Thyroid gland (tissue), 4 donors: ENCODE results near the gene MAST4. TPM values are rescaled to one million over a fixed set of nuclear protein-coding genes. Genes with fewer than 3 reads are reported as not detected.

ENCODE experiments used
- DNase-seq, 2 donors: peaks; one replicate each; pipeline ENCODE4 v3.0.0-alpha.2; 2019
- H3K27ac ChIP-seq, 3 donors: fragments of 200-600 bp; sonication (generic); 1 replicate in 2 of 3; 2 replicates in 1 of 3; pipeline ENCODE4 v1.5.1; 2016 to 2019; ENCODE audit warnings: mild to moderate bottlenecking in 1 of 3, moderate library complexity in 1 of 3
- H3K27me3 ChIP-seq: fragments of 200-600 bp; sonication (generic); one replicate; pipeline ENCODE4 v1.5.1; 2019
- H3K36me3 ChIP-seq, 2 donors: fragments of 200-600 bp; sonication (generic); one replicate each; pipeline ENCODE4 v1.5.1; 2016 to 2019
- H3K4me1 ChIP-seq, 2 donors: fragments of 200-600 bp; sonication (generic); one replicate each; pipeline ENCODE4 v1.5.1; 2017 to 2019
- H3K4me3 ChIP-seq, 3 donors: fragments of 200-600 bp; sonication (generic); replicated peaks in 1 of 3; 1 replicate in 2 of 3; 2 replicates in 1 of 3; pipeline ENCODE4 v1.5.1; 2016; ENCODE audit warnings: mild to moderate bottlenecking in 1 of 3
- H3K9me3 ChIP-seq: fragments of 200-600 bp; sonication (generic); one replicate; pipeline ENCODE4 v1.5.1; 2017
- CTCF ChIP-seq, 6 experiments: fragments of 200-600 bp in 3 of 6; fragments of 450-650 bp in 3 of 6; sonication (generic) in 3 of 6; IDR thresholded peaks; one replicate each; pipeline ENCODE4 v1.5.1; 2016 to 2019; ENCODE audit warnings: antibody characterized with exemption in 6 of 6, mild to moderate bottlenecking in 2 of 6, inconsistent platforms in 1 of 6, moderate library complexity in 1 of 6
- POLR2A ChIP-seq, 2 donors: fragments of 450-650 bp; IDR thresholded peaks; one replicate each; pipeline ENCODE4 v1.6.1; 2017; ENCODE audit warnings: antibody characterized with exemption in 2 of 2, mild to moderate bottlenecking in 2 of 2, moderate library complexity in 1 of 2
- WGBS, 2 donors: methylation state at CpG; one replicate each; pipeline ENCODE4 v1.1.5; 2017; 5-methylcytosine and 5-hydroxymethylcytosine counted together
- intact Hi-C: fragments of 100-400 bp; cut with DNase I; formaldehyde crosslinking; loops from one replicate; pipeline ENCODE4 v1.15.1; 2023
- total RNA-seq, 4 donors: library from RNA; depleted of rRNA; stranded (reverse); fragments of >200 nt; gene quantifications; one replicate each; pipeline ENCODE4 v1.2.3, GENCODE V29; 2016

Gene MAST4
- total RNA-seq, 4 donors from 2014 or later: 20.2 to 38.3 (median 24.4) TPM

DNA sequence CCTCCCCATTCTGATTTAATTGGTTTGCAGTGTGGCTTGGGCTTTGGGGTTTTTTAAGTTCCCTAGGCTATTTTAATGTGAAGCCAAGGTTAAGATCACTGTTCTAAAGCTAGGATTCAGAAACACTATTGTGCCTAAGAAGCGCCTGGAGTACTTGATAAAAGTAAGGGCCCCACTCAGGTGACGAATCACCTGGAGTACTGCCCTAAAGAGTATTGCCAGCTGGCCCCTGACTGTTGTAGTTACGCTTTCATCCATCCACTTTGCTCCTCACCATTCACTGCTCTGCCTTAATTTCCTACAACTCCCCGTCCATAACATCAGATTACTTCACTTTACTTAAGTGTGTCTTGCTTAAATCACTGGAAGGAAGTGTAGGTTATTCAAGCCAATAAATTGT lies 481.1 kb downstream of the MAST4 start:
- no peak overlapping the region for H3K4me3 ChIP-seq
- peaks cover 0 to 6% of the 10 kb centered on the region in 2 donors for H3K4me1 ChIP-seq
- DNase-seq: peak; percentile 65 to 67
- intact Hi-C loops: no loop called here
- H3K27me3 ChIP-seq: no peaks in the 10 kb centered on the region
- H3K27ac ChIP-seq: peak overlapping the region in 1 of 3 donors; percentile 47
- no peaks in the 10 kb centered on the region for H3K9me3 ChIP-seq
- H3K36me3 ChIP-seq: no peaks in the 10 kb centered on the region
- TF ChIP-seq POLR2A (IDR thresholded peaks at IDR 0.05): no peak
- WGBS, 2 donors: 50 to 61% methylated on average over 4 of the region's 4 CpGs

GRCh38 chr5:67081261-67081660 lies 485.1 kb downstream of the MAST4 start:
- Histone ChIP-seq H3K4me1 (peaks cover 0 to 6% of the 10 kb centered on the region in 2 donors), H3K36me3 (no peaks in the 10 kb centered on the region), H3K27me3 (no peaks in the 10 kb centered on the region), H3K27ac (no peak overlapping the region), H3K4me3 (no peak overlapping the region), H3K9me3 (no peaks in the 10 kb centered on the region)
- DNase-seq: no peak
- intact Hi-C loops: no loop called here
- WGBS, 2 donors: 88 to 91% methylated on average over 2 of the region's 2 CpGs
- TF ChIP-seq CTCF (IDR thresholded peaks at IDR 0.05) (no peak), POLR2A (IDR thresholded peaks at IDR 0.05) (no peak)

GRCh38 chr5:67082941-67083340 lies 486.7 kb downstream of the MAST4 start:
- TF ChIP-seq CTCF (IDR thresholded peaks at IDR 0.05): no peak
- no peak for TF ChIP-seq POLR2A (IDR thresholded peaks at IDR 0.05)
- no peak for DNase-seq
- no peaks in the 10 kb centered on the region for H3K27me3 ChIP-seq
- WGBS, 2 donors: 77 to 79% methylated on average over 1 of the region's 1 CpG
- H3K4me3 ChIP-seq: no peak overlapping the region
- H3K27ac ChIP-seq: no peak overlapping the region
- H3K9me3 ChIP-seq: no peaks in the 10 kb centered on the region
- no peaks in the 10 kb centered on the region for H3K36me3 ChIP-seq
- H3K4me1 ChIP-seq: no peaks in the 10 kb centered on the region
- intact Hi-C loops: no loop called here

DNA sequence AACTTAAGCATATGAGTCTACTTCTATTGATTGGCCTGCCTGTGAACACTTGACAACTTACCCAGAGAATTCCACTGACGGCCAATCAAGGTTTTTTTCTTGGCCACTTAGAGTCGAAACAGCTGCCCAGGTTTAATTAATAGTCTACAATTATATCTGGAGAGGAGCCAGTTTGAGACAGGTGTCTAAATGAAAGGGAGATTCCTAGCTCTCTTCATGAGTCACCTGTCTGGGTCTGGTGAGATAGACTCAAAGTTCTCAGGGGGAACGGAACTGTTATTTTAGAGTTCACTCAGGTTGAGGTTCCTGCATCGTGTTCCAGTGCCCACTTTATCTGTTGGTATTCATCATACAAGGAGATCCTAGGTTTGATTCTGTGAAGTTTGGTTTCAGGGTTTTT lies 489.4 kb downstream of the MAST4 start:
- DNase-seq: no peak
- intact Hi-C loops: no loop called here
- no peak overlapping the region for H3K4me3 ChIP-seq
- no peaks in the 10 kb centered on the region for H3K36me3 ChIP-seq
- peaks cover 15% of the 10 kb centered on the region in 2 donors for H3K4me1 ChIP-seq
- H3K9me3 ChIP-seq: no peaks in the 10 kb centered on the region
- H3K27ac ChIP-seq: no peak overlapping the region
- TF ChIP-seq POLR2A (IDR thresholded peaks at IDR 0.05) (no peak), CTCF (IDR thresholded peaks at IDR 0.05) (no peak)
- no peaks in the 10 kb centered on the region for H3K27me3 ChIP-seq
- WGBS, 2 donors: 73 to 79% methylated on average over 4 of the region's 4 CpGs

DNA sequence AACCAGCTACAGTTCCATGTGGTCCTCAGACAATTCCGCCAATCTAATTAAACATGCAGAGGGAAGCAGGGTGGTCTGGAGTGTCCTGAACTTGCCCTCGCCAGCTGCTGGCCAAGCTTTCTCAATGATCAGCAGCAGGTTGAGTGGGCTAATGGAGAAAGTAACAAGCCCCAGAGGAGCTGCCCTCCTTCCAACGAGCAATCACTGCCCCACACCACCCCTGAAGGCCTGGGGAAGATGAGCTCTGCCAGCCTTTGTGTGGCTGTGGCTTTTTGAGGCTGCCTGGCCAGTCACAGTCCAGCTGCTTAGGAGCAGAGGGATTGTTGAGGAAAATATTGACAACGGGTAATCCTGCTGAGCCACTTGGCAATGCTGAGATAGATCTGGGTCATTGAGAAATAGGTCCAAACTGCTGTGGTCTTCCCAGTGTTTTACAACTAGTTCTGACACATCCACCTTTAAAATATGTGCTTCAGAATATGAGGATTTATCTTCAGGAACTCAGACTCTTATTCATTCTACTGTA lies 493.1 kb downstream of the MAST4 start:
- Histone ChIP-seq H3K4me1 (peaks cover 41 to 45% of the 10 kb centered on the region in 2 donors), H3K27me3 (no peaks in the 10 kb centered on the region), H3K9me3 (no peaks in the 10 kb centered on the region), H3K4me3 (no peak overlapping the region), H3K27ac (peak overlapping the region in 2 of 3 donors; percentile 15 to 56), H3K36me3 (no peaks in the 10 kb centered on the region)
- intact Hi-C loops: no loop called here
- peak; percentile 14 to 26 for DNase-seq
- TF ChIP-seq CTCF (IDR thresholded peaks at IDR 0.05): no peak
- TF ChIP-seq POLR2A (IDR thresholded peaks at IDR 0.05): no peak
- WGBS, 2 donors: 63 to 72% methylated on average over 4 of the region's 4 CpGs
